Measurements from ENCODE around the gene LDHAL6B. TPM values are rescaled to one million over a fixed set of nuclear protein-coding genes. Genes with fewer than 3 reads are reported as not detected.

The LDHAL6B gene
- total and polyA plus RNA-seq, 2 of the 8 experiments (the other 6 are each of a cell fraction or from before 2014, with no cell fraction given): not detected

- Histone ChIP-seq H3K79me2 (ENCODE audit: control insufficient read depth in 1 of 2, insufficient read depth in 2 of 2, low read length in 2 of 2) (no peaks in the 10 kb centered on the region), H3K4me2 (ENCODE audit: insufficient read depth in 1 of 2, low read depth in 2 of 2, low read length in 2 of 2) (no peak overlapping the region), H2BK12ac (ENCODE audit: low read depth, low read length) (no peak overlapping the region), H3K79me1 (ENCODE audit: low read depth, low read length) (no peaks in the 10 kb centered on the region), H2AFZ (ENCODE audit: low read length) (no peak overlapping the region), H3K9me3 (ENCODE audit: insufficient read depth in 2 of 2, low read depth in 1 of 2, low read length in 1 of 2) (no peaks in the 10 kb centered on the region), H2BK15ac (ENCODE audit: low read length) (no peak overlapping the region), H3K4me1 (replicated peaks in 1 of 4; ENCODE audit: control insufficient read depth in 3 of 4, insufficient read depth in 4 of 4, low read length in 3 of 4) (no peaks in the 10 kb centered on the region; a peak in 2 of 7 replicates), H4K91ac (replicated peaks; ENCODE audit: insufficient read length, low read length) (no peak overlapping the region), H3K36me3 (ENCODE audit: control insufficient read depth in 2 of 4, insufficient read depth in 4 of 4, low read length in 3 of 4) (peaks cover 9 to 60% (median 17%) of the 10 kb centered on the region in 4 experiments), H4K5ac (ENCODE audit: insufficient read length, low read depth, low read length) (no peak overlapping the region), H3K4ac (replicated peaks; ENCODE audit: insufficient read length, low read depth, low read length) (no peak overlapping the region), H3K56ac (replicated peaks; ENCODE audit: insufficient read length, low read depth, low read length) (no peak overlapping the region), H3K27ac (ENCODE audit: low read depth, low read length) (no peak overlapping the region), H3K18ac (ENCODE audit: extremely low read depth, low read length) (no peak overlapping the region), H2BK5ac (ENCODE audit: low read depth, low read length) (no peak overlapping the region), H3K4me3 (ENCODE audit: extremely low read depth in 1 of 4, insufficient read depth in 2 of 4, low read depth in 3 of 4, low read length in 4 of 4) (no peak overlapping the region), H3K23ac (ENCODE audit: insufficient read length) (no peak overlapping the region), H4K20me1 (replicated peaks in 1 of 2; ENCODE audit: control insufficient read depth in 1 of 2, insufficient read depth in 2 of 2, low read length in 2 of 2) (no peaks in the 10 kb centered on the region), H2AK5ac (ENCODE audit: low read depth, low read length) (no peak overlapping the region), H2BK20ac (ENCODE audit: low read length) (no peak overlapping the region), H3K14ac (ENCODE audit: insufficient read length) (no peak overlapping the region), H2BK120ac (replicated peaks; ENCODE audit: low read depth, low read length) (no peak overlapping the region), H4K8ac (ENCODE audit: extremely low read depth, insufficient read depth, low read length) (no peak overlapping the region), H3K23me2 (ENCODE audit: low read depth, low read length) (no peaks in the 10 kb centered on the region; the same call in 1 of the 2 replicates), H3K9ac (replicated peaks in 1 of 4; ENCODE audit: extremely low read depth in 1 of 4, low read depth in 3 of 4, low read length in 3 of 4) (no peak overlapping the region), H3K27me3 (replicated peaks in 1 of 4; ENCODE audit: control insufficient read depth in 3 of 4, extremely low read depth in 1 of 4, insufficient read depth in 3 of 4, low read length in 3 of 4) (no peaks in the 10 kb centered on the region)
- TF ChIP-seq BACH1 (IDR thresholded peaks at IDR 0.05; ENCODE audit: low read length) (no peak), FOSL1 (IDR thresholded peaks at IDR 0.05; ENCODE audit: insufficient read depth, low read depth, low read length) (no peak), ASH2L (IDR thresholded peaks at IDR 0.05; ENCODE audit: low read length) (no peak), MAX (IDR thresholded peaks at IDR 0.05) (no peak), NRF1 (IDR thresholded peaks at IDR 0.05; ENCODE audit: low read depth, low read length) (no peak), GTF2F1 (IDR thresholded peaks at IDR 0.05; ENCODE audit: borderline replicate concordance, low read depth, low read length) (no peak), ZNF274 (IDR thresholded peaks at IDR 0.05; ENCODE audit: borderline replicate concordance, extremely low read depth, low read length) (no peak), POLR2AphosphoS5 (IDR thresholded peaks at IDR 0.05; ENCODE audit: low read depth, low read length) (no peak)
- DNase-seq (ENCODE audit: low read depth in 1 of 2, low spot score in 2 of 2) (no peak), FAIRE-seq (no peak)
- WGBS, 2 experiments (ENCODE audit: extremely low coverage in 1 of 2, insufficient coverage in 1 of 2, insufficient read length in 1 of 2, insufficient replicate concordance in 2 of 2, low coverage in 1 of 2, low lambda C conversion rate in 2 of 2, missing lambda C conversion rate in 1 of 2): 86% methylated on average over 9 of the region's 9 CpGs; no CpG with 5 or more reads in 1 of the 2 experiments
- POLR2A ChIA-PET (ENCODE audit: partially characterized antibody): interaction anchor here (0.5 to 1.5 kb wide), 2 partner anchors 11 to 42 kb away, joined by 3 to 4 read pairs; no protein-coding TSS in a partner anchor
- CTCF ChIA-PET (ENCODE audit: partially characterized antibody): interaction anchor here (0.9 to 1.4 kb wide), 6 partner anchors 10 to 371 kb away, joined by 3 to 4 read pairs (median 3); no protein-coding TSS in a partner anchor
Measured at GRCh38 chr15:59157840-59158700, 48.6 kb upstream of the LDHAL6B start.

Measured in H1 (cell line).